Brain microvascular endothelial cell (primary cell): ENCODE measurements around the gene CYP46A1.
"Not testable (repeated sequence)": the region's sequence is repeated elsewhere in the genome, so short reads cannot be mapped to it uniquely, and the experiment has no call there.

Experiments used
- DNase-seq: peaks from one replicate; pipeline ENCODE4 v3.0.0-alpha.2; 2020
- H3K27ac ChIP-seq: fragments of 250-450 bp; sonication (Bioruptor Pico); 2 replicates; pipeline ENCODE4 v1.5.1; 2020; ENCODE audit warnings: mild to moderate bottlenecking, moderate library complexity
- H3K27me3 ChIP-seq: fragments of 250-450 bp; sonication (Bioruptor Pico); replicated peaks from 2 replicates; pipeline ENCODE4 v1.5.1; 2020; ENCODE audit warnings: mild to moderate bottlenecking
- H3K36me3 ChIP-seq: fragments of 250-450 bp; sonication (Bioruptor Pico); replicated peaks from 2 replicates; pipeline ENCODE4 v1.5.1; 2020; ENCODE audit warnings: mild to moderate bottlenecking
- H3K4me3 ChIP-seq: 2 replicates; pipeline ENCODE4 v1.5.1; 2011; ENCODE audit warnings: low read depth, mild to moderate bottlenecking, control low read depth, low read length, moderate library complexity
- in situ Hi-C: cut with HindIII; loops from 2 replicates; pipeline ENCODE4 v1.10.0; 2017; ENCODE audit warnings: low sequenced_read_pairs, low pct_ligation_motif_present
- TF ChIP-seq, protein P1 (sequence below): IDR thresholded peaks from 2 replicates; pipeline ENCODE4 v1.5.1; 2011; ENCODE audit warnings: low read depth, mild to moderate bottlenecking, moderate library complexity, low read length, control low read depth, inconsistent platforms; ENCODE audit errors: missing control alignments

CYP46A1 gene

DNA sequence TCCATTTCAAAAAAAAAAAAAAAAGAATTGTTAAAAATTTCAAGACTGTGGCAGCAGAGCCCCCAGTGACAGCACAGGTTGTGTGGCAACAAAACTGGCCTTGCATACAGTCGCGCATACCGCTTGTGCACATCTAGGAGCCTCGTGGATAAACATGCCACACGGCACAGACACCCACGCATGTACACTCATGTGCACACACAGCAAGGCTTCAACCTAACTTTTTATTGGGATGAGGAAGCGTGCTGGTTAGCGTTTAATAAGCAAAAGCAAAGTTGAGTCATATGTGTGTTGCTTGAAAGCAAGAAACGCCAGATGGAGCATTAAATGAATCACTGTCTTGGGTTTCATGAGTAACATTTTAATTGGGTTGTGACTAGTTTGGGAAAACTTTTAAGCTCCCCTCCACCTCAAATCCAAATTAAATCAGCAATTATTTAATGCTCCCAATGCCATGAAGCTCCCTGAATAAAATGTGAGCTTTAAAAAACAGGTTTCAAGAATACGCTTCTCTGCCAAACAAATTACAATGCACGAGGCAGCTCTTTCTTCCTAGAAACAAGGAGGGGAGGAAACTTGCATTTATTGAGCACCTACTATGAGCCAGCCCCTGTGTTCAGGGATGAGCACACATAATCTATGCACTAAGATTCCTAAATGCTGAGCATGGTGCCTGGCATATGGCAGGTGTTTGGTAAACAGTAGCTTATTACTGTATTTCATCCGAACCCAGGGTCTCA lies 73.4 kb downstream of the CYP46A1 start:
- H3K36me3 ChIP-seq: no peaks in the 10 kb centered on the region
- no peak overlapping the region for H3K4me3 ChIP-seq
- TF ChIP-seq, protein P1, sequence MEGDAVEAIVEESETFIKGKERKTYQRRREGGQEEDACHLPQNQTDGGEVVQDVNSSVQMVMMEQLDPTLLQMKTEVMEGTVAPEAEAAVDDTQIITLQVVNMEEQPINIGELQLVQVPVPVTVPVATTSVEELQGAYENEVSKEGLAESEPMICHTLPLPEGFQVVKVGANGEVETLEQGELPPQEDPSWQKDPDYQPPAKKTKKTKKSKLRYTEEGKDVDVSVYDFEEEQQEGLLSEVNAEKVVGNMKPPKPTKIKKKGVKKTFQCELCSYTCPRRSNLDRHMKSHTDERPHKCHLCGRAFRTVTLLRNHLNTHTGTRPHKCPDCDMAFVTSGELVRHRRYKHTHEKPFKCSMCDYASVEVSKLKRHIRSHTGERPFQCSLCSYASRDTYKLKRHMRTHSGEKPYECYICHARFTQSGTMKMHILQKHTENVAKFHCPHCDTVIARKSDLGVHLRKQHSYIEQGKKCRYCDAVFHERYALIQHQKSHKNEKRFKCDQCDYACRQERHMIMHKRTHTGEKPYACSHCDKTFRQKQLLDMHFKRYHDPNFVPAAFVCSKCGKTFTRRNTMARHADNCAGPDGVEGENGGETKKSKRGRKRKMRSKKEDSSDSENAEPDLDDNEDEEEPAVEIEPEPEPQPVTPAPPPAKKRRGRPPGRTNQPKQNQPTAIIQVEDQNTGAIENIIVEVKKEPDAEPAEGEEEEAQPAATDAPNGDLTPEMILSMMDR: no peak
- in situ Hi-C loops: no loop called here
- peak; percentile 86 for DNase-seq
- peak overlapping the region; percentile 87 for H3K27ac ChIP-seq
- no peaks in the 10 kb centered on the region for H3K27me3 ChIP-seq

DNA sequence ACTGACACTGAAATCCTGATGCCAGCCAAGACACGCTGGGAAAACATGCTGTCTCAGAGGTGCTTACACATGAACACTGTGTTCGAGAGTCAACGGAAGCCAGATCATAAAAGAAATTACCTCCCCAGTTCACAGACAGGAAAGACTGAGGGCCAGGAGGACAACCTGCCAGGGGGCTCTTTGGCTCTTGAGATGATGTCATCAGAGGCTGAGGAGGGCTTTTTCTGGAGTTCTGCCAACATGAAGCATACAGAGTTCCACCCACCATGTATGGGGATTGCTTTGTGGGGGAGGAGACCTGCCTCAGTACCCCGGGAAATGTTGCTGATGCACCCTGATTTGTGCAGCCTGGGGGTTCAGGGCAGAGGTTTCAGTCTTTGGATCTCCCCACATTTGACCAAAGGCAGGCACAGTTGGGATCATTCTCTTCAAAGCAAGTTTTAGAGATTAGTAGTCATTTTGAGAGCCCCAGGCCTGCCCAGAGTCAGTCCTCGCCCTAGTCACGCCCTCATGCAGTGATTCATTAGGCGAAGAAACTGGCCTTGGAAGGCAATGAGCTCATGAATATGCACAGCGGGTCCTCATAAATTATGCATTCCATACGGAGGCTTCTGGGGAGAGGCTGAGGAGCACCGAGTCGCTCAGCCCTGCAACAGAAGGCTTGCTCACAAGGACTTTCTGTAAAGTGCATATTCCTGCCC lies 74.2 kb downstream of the CYP46A1 start:
- TF ChIP-seq, protein P1: no peak
- DNase-seq: peak; percentile 84
- Histone ChIP-seq H3K27me3 (no peaks in the 10 kb centered on the region), H3K27ac (peak overlapping the region; percentile 87), H3K4me3 (no peak overlapping the region), H3K36me3 (no peaks in the 10 kb centered on the region)
- in situ Hi-C loops: no loop called here

DNA sequence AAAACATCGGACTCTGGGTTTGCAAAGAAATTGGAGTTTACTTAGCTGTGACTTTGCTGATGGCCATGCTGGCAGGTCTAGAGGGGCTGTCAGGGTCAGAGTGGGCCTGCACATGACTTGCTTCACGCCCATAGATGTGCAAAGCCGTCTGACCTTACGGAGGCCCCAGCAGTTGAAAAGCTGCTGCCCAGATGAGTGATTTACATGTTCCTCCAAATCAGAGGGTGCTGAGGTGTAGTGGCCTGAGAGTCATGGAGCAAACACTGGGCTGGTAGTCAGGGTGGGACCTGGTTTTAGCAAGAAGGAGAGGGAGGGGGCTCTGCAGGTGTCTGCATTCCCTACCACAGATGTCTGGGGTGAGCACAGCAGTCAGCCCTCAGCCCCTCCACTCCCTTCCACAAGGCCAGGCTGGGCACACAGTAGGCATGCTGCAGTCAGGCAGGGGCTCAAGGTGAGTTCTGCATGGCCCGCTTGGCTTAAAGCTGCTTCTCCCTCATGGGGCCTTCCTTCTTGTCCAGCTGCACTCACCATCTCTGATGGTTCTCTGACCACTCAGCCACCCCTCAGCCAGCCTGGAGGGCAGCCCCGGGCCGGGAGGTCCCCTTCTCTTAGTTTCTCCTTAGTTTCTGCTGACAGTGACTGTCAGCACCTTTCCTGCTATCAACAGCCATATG lies 74.9 kb downstream of the CYP46A1 start:
- Histone ChIP-seq H3K27me3 (no peaks in the 10 kb centered on the region), H3K27ac (no peak overlapping the region), H3K4me3 (no peak overlapping the region), H3K36me3 (no peaks in the 10 kb centered on the region)
- DNase-seq: no peak
- in situ Hi-C loops: no loop called here
- TF ChIP-seq, protein P1: no peak

DNA sequence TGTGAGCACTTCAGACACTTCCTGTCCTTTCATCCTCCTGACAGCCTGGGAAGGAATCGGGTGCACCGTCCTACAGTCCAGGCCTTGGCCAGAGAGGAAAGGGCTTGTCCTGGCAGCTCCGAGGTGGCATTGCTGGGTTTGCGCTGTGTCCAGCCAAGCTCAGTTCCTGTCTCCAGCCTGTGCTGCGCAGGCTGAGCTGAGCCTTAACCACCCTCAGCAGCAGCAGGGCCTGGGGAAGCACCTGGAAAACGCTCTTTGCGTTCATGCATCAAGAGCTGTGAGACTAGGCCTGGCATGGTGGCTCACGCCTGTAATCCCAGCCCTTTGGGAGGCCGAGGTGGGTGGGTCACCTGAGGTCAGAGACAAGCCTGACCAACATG lies 75.4 kb downstream of the CYP46A1 start:
- in situ Hi-C loops: no loop called here
- Histone ChIP-seq H3K4me3 (no peak overlapping the region), H3K27ac (no peak overlapping the region), H3K27me3 (no peaks in the 10 kb centered on the region), H3K36me3 (no peaks in the 10 kb centered on the region)
- TF ChIP-seq, protein P1: no peak
- no peak for DNase-seq

DNA sequence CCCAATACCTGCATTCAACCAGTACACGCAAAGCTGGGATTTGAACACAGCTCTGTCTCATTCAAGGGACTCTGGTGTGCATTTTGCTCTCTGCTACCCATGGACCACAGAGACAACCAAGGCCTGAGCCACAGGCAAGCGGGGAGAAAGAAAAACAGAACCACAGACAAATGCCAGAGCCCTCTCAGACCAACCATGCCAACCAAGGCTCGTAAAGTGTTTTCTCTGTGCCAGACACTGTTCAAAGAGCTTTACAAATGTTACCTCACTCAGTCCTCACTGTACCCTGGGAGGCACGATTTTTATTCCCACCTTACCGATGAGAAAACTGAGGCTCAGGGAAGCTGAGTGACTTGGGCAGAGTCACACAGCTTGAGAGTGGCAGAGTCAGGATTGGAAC lies 76.7 kb downstream of the CYP46A1 start:
- Histone ChIP-seq H3K4me3 (no peak overlapping the region), H3K27ac (no peak overlapping the region), H3K27me3 (no peaks in the 10 kb centered on the region), H3K36me3 (no peaks in the 10 kb centered on the region)
- DNase-seq: no peak
- in situ Hi-C loops: no loop called here
- TF ChIP-seq, protein P1: no peak

DNA sequence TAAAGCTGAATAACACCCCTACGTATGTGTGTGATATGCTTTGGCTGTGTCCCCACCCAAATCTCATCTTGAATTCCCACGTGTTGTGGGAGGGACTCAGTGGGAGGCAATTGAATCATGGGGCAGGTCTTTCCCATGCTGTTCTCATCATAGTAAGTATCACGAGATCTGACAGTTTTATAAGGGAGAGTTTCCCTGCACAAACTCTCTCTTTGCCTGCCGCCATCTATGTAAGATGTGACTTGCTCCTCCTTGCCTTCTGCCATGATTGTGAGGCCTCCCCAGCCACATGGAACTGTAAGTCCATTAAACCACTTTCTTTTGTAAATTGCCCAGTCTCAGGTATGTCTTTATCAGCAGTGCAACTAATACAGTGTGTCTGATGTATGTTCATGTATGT lies 78.8 kb downstream of the CYP46A1 start:
- H3K4me3 ChIP-seq, H3K27me3 ChIP-seq, H3K36me3 ChIP-seq, H3K27ac ChIP-seq, DNase-seq, in situ Hi-C loops: not testable (repeated sequence)
